ENCODE data around the gene NPY1R.

Gene NPY1R

DNA sequence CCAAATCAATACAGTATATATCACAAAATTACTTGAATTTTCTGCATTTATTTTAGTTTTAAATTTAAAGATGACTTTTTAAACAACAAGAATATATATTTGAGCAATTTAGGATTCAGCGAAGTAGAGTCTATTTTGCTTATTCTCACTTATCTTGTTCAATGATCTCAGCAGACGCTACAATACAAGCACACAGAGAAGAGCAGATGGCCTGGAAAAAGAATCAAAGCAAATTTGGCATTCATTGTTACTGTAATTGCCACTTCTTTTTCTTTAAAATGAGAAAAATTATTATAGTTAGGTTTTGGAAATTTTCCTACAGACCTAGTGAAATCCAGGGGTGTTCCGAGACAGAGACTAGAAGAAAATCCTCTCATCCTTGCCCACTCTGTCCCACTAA is 57.5 kb downstream of the NPY1R start:
- no peak for DNase-seq

Data from NCI-H748 treated with DMSO at 0.1 percent for 48 hours (cell line).